H54 (cell line): Measurements from ENCODE around the gene ZFP64.

Source experiments
- DNase-seq: peaks from one replicate; pipeline ENCODE4 v3.0.0; 2011; ENCODE audit warnings: low spot score, mixed read lengths; ENCODE audit not compliant: insufficient read length
- FAIRE-seq: peaks from 3 replicates; lab custom pipeline; 2011; peaks lifted over from hg19 to GRCh38; lab: Jason Lieb, UNC
- POLR2A ChIP-seq: IDR thresholded peaks from 2 replicates; pipeline ENCODE4 v1.6.1; 2011; ENCODE audit warnings: low read depth, mild to moderate bottlenecking, low read length

Gene ZFP64

DNA sequence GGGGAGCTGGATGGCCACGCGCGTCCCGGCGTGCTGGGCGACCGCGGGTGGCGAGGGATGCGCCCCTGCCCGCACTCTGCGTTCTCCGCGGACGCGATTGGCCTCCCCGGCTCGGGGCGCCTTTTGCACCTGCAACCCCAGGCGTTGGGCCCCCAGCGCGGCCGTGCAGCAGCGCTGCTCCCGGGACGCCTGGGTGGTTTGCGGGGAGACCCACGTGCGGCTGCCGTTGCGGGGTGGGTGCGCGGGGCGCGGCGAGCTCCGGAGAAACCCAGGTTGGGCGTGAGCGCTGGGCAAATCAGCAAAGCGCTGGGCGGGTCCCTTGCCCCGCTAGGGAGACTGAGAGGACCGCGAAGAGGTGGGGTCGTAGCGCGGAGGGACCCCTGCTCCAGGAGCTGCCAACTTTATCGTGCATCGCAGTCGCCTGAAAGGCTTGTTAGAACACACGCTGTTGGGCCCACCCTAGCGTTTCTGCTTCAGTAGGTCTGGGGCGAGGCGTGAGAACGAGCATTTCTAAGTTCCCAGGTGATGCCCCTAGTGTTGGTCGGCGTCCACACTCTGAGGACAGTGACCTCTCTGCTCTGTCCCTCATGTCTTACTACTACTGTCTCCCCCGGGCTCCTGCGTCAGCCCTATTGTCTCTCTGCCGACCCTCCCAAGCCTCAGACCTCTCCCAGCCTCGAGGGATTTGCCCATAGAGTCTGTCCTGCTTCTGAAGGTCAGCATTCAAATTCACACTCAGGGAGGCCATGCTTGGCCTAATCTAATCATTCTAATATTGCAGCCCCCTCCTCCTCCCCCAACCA, 538 bp upstream of the ZFP64 start:
- peak; percentile 34 for DNase-seq
- no peak for TF ChIP-seq POLR2A
- no peak for FAIRE-seq

DNA sequence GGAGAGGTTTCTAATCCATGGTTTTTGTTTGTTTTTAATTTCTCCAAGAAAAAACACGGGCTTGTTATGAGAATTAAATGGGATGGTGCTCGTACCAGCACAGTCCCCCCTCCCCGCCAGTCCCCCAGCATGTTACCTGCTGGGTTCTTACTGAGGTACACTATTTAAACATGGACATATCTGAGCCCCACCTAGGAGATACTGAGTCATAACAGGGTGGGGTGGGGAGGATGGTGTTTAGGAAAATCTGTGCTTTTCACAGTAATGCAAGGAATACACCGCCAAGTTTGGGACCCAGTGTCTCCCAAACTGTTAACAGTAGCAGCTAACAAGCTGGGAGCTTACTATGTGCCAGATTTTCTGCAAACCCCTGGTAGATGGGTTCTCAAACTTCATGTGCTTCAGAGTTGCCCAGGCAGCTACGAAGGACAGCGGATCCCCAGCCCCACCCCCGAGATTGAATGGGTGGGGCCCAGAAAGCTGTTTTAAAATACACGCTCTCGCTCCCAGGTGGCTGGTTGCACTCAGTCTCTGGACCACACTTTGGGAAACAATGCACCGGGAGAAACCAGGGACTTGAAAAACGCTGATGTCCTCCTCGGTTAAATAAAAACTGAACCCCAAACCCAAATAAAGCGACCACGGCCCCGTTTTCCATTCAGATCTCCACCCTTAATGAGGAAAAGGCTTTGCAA, 995 bp downstream of the ZFP64 start:
- TF ChIP-seq POLR2A, result no peak

DNA sequence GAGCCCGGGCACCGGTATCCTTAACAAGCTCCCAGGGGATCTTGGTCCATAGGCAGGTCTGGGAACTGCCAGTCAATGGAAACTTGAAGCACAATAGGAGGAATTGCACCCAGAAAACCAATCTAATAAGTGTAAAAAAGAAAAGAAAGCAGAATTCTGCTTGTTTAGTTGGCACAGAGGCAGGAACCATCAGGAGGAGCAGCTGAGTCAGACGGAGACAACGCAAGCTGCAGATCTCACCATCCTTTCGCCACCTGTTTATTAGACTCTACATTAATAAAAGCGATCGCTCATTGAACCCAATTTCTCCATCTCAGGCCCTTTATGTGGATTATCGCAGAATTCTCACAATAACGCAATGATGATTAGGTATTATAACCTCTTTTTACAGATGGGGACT, 9.8 kb downstream of the ZFP64 start:
- no peak for TF ChIP-seq POLR2A
- DNase-seq (no peak), FAIRE-seq (no peak)

More for the DNA sequence above, 995 bp downstream of the ZFP64 start:
- DNase-seq (peak; percentile 47), FAIRE-seq (no peak)

DNA sequence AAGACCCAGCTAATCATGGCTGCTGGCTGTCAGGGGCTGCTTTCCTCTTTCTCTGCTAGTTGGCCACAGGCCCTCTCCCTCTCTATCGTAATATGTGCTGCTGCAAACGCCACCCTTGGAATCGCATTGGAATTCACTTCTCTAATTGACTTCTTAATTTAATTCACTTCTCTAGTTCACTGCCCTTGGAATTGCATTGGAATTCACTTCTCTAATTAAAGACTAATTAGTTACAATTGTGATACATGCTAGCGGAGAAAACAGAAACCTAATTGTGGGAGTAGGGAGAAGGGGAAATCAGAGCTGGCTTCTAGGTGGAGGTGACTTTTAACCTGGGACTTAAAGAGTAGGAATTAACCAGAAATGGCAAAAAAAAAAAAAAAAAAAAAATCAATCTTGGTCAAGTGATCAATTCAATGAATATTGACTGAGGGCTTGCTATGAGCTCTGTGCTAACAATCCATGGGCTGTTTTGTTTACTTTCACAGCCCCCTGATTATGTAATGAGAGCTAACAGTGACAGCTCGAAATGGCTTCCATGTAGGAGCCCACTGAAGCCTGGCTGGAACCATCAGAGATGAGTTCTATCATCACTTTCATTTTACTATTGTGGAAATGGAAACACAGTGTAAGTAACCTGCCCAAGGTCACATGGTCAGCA, 11.3 kb downstream of the ZFP64 start:
- DNase-seq (no peak), FAIRE-seq (no peak)
- TF ChIP-seq POLR2A, result no peak

DNA sequence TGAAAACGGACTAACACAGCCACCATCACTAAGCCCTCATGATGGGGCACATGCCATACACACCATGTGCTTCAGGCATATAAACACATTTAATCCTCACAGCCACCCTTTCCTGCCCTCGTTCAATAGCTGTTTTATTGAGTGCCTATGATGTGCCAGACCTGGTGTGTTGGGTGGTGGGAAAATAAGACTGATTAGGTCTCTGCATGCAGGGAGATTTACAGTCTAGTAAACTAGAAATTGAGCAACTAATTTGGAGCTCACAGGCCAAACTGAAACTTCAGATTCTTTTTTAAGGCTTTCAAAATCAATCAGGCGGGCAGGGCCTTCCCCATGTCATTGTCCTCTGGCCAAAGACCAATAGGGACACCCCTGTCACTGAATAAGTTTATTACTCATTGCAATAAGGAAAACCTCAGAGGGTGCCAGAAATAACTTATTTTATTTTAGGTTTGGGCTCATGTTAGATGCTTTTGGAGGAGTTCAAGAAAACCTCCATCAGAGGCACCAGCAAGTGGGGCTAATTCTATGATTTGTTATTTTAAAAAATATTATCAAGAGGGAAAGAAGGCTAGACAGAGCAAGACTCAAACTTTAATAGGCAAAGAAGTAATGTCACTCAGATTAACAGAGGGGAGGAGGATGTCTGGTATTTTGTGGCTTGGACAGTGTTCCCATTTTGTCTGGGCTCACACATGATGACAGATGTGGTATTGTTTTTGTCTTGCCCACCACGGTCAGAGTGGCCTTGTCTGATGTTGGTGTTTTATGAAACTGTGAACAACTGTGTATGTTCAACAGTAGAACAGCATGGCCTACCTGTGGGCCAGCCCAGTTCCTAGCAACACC, 12.0 kb downstream of the ZFP64 start:
- TF ChIP-seq POLR2A, result no peak
- FAIRE-seq (no peak), DNase-seq (no peak)

DNA sequence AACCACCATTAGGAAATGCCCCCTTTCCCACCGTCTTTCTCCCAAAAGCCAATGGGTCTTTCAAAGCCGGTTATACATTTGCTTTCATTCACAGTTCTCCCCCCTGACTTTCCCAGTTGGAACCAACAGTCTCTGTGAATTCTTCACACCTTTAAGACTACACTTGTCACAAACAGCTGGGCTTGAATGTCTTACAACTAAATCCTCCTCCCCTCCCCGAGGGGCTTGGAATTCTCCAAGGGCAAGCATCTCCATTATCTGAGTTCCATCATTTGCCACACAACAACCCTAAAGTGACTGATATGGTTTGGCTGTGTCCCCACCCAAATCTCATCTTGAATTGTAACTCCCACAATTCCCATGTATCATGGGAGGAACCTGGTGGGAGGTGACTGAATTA, 12.9 kb downstream of the ZFP64 start:
- FAIRE-seq, result no peak
- TF ChIP-seq POLR2A, result no peak
- DNase-seq, result no peak

DNA sequence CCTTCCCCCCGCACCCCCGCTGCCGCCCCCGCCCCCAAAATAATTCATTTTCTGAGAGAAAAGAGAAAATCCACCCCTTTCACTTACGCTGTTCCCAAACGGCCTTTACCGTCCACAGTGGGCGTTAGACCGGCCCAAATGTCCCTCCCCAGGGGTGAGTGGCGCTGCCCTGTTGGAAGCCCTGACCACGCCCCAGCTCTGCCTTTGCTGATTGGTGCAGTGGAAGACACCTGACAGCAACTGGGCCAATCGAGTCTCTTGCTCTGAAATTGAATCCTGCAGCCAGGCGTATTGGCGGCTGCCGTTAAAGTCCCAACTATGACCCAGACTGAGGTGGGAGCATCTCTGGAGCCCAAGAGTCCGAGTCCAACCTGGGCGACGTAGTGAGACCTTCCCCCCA, 15.7 kb downstream of the ZFP64 start:
- no peak for TF ChIP-seq POLR2A
- DNase-seq (no peak), FAIRE-seq (no peak)

DNA sequence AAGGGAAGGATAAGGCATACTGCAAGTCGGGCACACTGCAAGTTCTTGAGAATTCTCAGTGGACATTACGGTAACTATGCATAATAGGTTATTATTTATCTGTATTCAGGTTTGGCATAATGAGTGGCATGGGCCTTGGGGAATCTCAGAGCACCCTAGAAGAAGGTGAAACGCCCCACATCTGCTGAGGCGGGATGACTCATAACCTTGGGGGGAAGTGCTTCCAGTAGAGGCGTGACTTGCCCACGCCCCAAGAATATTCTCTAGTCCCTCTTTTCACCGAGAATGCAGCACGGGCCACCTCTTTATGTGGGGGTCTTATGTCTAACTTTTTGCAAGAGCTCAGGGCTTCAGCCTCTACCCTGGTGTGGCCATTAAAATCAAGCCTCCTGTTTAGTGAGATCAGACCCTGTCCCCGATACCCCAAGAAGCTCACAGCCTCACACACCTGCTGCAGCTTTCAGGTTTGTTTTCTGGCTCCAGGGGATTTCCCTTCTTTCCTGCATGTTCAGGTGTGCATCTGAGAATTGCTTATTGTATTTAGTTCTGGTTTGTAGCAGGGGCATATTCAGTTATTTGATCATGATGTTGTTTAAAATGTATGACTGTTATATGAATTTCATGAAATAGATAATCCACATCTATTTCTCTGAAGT, 19.1 kb downstream of the ZFP64 start:
- FAIRE-seq (no peak), DNase-seq (no peak)
- no peak for TF ChIP-seq POLR2A

DNA sequence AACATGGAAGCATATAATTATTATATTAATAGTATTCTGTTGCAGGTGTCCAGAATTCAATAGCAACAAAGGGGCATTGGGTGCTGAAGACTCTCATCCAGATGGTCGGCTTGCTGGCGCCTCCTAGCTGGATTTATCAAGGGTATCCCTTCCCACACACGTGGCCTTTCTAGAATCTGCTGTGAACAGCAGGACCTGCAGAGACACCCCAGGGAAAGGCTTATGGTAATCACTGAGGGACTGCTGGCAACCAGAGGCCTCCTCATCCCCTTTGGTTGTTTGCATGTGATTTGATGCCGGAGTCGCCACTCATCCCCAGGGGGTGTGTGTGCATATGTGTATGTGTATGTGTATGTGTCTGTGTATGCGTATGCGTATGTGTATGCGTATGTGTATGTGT, 20.6 kb downstream of the ZFP64 start:
- no peak for FAIRE-seq
- no peak for DNase-seq
- TF ChIP-seq POLR2A, result no peak

DNA sequence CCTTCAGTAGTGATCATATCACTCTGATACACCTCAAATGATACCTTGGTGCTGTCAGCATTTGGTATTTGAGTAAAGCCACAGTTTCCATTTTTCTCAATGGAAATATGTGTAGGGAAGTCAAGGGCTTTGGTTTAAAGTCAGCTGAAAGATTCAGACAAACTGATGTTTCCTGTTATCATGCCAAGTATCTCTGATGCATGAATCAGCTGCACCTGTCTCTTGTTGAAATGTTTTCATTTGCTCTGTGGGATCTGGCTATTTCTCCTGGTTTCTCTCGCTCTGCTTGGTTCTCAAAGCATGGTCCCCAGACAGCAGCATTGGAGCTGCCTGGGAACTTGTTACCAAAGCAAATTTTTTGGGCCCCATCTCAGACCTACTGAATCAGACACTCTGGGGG, 23.5 kb downstream of the ZFP64 start:
- no peak for FAIRE-seq
- no peak for DNase-seq
- TF ChIP-seq POLR2A, result no peak

DNA sequence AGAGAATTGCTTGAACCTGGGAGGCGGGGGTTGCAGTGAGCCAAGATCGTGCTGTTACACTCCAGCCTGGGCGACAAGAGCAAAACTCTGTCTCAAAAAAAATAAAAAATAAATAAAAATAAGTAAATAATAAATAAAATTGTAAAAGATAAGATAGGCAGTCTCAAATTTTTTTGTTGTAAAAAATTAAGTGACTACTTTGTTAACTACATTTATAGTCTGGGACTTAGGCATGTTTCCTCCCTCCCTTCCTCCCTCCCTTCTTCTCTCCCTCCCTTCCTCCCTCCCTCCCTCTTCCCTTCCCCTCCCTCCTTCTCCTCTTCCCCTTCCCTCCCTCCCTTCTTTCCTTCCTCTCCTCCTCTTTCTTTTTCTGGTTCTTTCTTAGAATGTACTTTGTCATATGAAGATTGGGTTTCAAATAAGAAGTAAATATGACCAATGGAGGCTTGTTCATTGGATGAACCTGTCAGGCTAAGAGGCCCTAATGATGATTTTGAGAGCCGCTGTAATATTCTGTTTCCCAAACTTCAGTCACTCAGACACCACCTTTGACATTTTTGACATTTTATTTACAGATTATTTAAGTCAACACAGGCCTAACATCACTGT, 24.2 kb downstream of the ZFP64 start:
- DNase-seq (no peak), FAIRE-seq (no peak)
- TF ChIP-seq POLR2A, result no peak

DNA sequence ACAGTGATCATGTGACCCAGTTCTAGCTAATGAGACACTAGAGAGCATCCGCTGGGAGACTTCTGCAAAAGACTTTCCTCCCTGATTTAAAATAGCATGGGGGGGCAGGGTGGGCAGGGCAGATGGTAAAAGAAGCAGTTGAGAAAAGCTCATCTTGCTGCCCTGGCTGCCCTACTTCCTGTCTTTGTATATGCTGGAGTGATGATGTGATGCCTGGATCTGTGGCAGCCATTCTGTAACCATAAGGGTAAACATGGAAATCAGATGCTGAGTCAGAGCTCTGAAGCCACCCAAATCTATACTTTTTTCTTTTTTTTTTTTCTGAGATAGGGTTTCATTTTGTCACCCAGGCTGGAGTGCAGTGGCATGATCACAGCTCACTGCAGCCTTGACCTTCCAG, 25.4 kb downstream of the ZFP64 start:
- no peak for FAIRE-seq
- TF ChIP-seq POLR2A, result no peak
- DNase-seq, result no peak
